ENCODE measurements around the gene KLHL30. TPM values are rescaled to one million over a fixed set of nuclear protein-coding genes. Genes with fewer than 3 reads are reported as not detected.

The KLHL30 gene
- total RNA-seq, 1 donor from 2014 or later, result not detected

- intact Hi-C loops (cut with micrococcal nuclease), result no loop called here
Measured at GRCh38 chr2:238173692-238174091, 35.2 kb downstream of the KLHL30 start.

DNA sequence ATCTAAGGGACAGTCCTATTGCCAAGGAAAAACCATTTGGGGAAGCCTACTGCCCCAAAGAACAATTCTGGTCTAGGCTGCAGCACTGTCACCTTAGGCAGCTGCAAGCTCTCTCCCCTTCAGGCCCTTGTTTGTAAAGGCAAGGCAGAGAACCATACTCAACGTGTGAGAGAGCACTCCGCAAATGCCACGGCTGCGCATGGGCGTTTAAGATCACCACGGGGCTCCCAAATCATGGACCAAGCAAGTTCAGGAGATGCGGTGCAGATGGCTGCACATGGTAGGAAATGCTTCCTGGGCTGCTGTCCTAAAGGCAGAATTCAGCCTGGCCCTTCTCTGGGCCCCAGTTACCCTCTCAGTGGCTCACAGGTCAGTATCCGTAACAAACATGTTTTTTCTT lies 35.8 kb downstream of the KLHL30 start:
- intact Hi-C loops (cut with micrococcal nuclease), result no loop called here

DNA sequence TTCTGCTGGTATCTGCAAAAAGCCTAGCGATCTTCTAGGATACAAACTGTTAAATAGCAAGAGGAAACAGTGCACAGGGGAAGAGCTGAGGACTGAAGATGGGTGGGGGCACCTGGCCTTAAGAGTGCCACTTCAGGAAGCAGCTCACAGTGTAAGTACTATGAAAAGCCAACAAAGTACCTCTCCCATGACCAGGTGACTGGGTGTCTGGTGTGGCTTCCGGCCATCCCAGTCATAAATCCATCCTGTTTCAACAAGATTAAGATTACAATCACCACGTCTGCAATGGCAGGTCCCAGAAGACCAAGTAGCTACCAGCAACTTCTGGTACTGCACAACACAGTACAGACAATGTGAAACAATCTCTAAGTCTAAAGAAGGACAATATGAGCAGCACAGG lies 36.2 kb downstream of the KLHL30 start:
- intact Hi-C loops (cut with micrococcal nuclease), result no loop called here

DNA sequence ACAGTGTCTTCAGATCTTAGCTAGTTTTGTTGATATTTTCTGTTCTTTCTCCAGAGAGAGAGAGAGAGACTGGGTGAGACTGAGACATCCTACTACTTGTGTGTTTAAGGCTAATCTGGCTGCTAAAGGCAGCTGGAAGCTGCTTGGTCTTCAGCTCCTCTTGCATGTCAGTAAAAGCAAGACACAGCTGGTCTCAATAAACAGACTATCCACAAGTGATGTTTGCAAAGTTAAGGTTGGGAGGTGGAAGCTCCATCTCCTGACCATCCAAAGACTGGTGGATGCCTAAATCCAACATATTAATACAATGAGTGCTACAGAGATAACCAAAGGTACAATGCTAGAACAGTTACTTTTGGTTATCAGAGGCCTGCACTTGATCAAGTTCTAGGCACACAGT lies 38.1 kb downstream of the KLHL30 start:
- intact Hi-C loops (cut with micrococcal nuclease), result no loop called here

DNA sequence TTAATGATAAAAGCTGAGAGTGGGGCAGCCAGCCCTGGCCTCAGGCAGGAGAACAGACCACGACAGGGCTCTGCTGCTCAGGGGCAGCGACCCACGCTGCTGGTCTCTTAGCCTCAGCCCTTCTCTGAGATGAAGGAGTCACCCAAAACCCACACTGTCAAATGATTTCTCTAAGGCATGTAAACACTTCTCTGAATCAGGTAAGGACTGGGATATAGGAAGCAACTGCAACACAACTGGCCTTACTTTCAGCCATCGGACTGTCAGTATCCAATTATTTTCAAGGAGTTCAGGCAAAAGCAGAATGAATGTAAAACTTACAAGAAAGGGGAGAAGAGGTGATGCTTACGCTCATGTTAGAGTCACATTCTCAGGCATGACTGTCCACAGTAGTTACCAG lies 42.1 kb downstream of the KLHL30 start:
- intact Hi-C loops (cut with micrococcal nuclease), result no loop called here

GRCh38 chr2:238182362-238182761 lies 43.9 kb downstream of the KLHL30 start:
- intact Hi-C loops (cut with micrococcal nuclease), result no loop called here

DNA sequence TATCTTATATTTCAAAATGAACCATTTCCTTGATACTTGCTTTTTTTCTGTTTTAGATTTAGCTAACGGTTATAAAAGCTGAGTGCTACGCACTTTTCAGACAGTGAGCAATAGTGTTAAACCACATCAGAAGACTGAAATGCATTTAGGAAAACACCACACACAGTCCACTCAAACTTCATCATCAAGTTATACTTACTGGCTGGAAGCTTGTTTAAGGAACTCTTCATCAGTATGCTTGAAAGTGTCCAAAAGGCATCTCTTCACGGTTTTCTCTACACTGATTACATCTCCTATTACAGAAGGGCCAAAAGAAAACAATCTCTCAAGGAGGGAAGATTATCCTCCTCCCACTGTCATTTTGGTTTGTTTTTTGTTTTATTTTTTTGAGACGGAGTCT lies 45.4 kb downstream of the KLHL30 start:
- intact Hi-C loops (cut with micrococcal nuclease), result no loop called here

DNA sequence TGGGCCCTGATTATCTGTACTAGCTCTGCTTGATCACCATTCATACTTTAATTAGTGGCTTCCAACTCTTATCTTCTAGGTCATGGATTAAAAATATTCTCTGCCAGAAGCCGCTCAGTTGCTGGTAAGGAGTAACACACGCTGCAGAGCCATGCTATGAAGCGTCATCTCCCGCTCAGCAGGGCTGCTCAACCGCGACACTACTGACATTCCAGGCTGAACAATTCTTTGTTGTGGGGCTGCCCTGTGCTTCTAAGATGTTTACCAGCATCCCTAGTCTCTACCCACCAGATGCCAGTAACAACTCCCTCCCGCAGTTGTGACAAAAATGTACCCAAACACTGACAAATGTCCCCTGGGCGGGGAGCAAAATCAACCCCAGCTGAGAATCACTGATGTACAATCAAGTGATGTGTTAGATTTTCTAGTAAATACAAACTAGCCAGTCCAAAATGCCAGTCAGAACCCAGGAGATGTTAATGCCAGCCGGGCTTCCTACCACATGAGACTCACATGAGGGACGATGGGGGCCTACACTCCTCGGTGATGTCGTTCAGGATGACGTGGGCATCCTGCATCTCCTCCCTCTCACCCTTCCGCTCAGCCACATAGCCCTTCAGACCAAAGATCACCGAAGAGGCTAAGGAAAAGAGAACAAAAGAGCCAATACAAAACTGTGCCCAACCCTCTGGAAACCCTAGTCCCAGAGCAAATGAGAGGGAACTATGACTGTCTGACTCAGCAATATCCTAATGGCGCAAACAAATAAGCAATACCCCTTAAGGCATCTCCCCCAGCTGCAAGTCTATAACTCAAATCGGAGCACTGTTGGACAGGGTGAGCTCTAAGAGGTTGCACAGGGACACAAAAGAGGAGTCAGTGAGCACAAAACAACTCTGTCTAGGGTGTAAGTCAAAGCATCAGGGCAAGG lies 49.4 kb downstream of the KLHL30 start:
- intact Hi-C loops (cut with micrococcal nuclease), result no loop called here

DNA sequence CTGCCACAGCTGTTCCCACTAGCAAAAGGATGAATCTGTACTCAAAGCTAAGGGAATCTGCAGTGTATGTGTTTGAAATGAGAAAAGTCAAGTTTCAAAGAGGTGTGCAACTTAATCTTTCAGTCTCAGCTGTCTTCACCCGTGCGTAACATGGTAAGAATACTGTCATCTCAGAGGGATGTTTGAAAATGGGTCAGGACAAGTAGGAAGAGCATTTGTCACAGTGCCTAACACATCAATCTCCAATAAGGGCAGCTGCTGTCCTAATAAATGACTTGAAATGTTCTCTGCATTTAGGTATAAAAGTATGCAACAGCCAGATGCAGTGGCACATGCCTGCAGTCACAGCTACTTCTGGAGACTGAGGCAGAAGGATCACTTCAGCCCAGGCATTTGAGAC lies 52.0 kb downstream of the KLHL30 start:
- intact Hi-C loops (cut with micrococcal nuclease), result no loop called here

Other genes starting within 250 kb of the KLHL30 start
- gene UBE2F, start 171.7 kb upstream of the KLHL30 start, total RNA-seq, result 82.5 and 92.7 TPM in 2 replicates
- gene SCLY, start 77.7 kb upstream of the KLHL30 start, total RNA-seq, result 40.4 and 40.5 TPM in 2 replicates
- 0.05 and 0.14 TPM in 2 replicates for gene ESPNL, start 38.3 kb upstream of the KLHL30 start, total RNA-seq
- gene ERFE, start 20.3 kb downstream of the KLHL30 start, total RNA-seq, result 0.09 and 0.11 TPM in 2 replicates
- gene ILKAP, start 65.0 kb downstream of the KLHL30 start, total RNA-seq, result 70.1 and 71.4 TPM in 2 replicates
- 5.9 and 8.0 TPM in 2 replicates for gene HES6, start 101.4 kb downstream of the KLHL30 start, total RNA-seq
- 17.6 and 19.4 TPM in 2 replicates for gene PER2, start 149.9 kb downstream of the KLHL30 start, total RNA-seq
- gene TRAF3IP1, start 181.8 kb downstream of the KLHL30 start, total RNA-seq, result 7.7 and 10.4 TPM in 2 replicates